ENCODE measurements around the gene ZMYND15. TPM values are rescaled to one million over a fixed set of nuclear protein-coding genes. Genes with fewer than 3 reads are reported as not detected.

The ZMYND15 gene
- total and polyA plus RNA-seq, 2 of the 4 experiments (the other 2 are of a cell fraction): 0.07 TPM; not detected in 1

DNA sequence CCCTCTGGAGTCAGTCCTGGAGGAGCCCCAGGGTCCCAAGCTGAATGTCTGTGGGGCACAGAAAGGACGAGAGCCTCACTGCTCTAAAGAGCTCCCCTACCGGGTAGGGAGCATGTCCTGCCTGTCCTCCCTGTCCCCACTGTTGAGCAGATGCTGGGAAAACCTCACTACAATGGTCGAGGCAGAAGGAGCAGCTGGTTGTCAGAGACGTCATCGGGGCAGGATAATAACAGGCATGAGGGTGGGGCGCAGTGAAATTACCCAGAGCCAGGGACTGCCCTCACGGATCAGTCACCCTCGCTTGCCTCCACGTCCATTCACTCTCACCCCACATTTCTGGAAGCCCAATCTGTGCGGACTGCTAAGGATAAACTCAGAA, 32.6 kb downstream of the ZMYND15 start:
- POLR2A ChIA-PET (ENCODE audit: unreplicated experiment): no interaction called here
- dilution Hi-C loops (cut with HindIII; ENCODE audit: low sequenced_read_pairs, unreplicated experiment): no loop called here
- CTCF ChIA-PET: no interaction called here

More for the DNA sequence above, 32.6 kb downstream of the ZMYND15 start:
- Histone ChIP-seq H2AK5ac (ENCODE audit: low read depth, low read length) (no peak overlapping the region), H3K4me1 (ENCODE audit: control insufficient read depth, insufficient read depth, low read length) (no peaks in the 10 kb centered on the region), H4K5ac (ENCODE audit: low read depth, low read length) (no peak overlapping the region), H3K36me3 (ENCODE audit: control insufficient read depth, insufficient read depth, low read length) (no peaks in the 10 kb centered on the region), H4K91ac (ENCODE audit: insufficient read depth, low read depth, low read length) (no peak overlapping the region), H3K79me1 (ENCODE audit: low read depth in 1 of 2, low read length in 2 of 2) (no peaks in the 10 kb centered on the region), H3K4me2 (ENCODE audit: low read depth, low read length) (no peak overlapping the region), H3K56ac (ENCODE audit: extremely low read depth, insufficient read depth, low read length) (no peak overlapping the region), H3K4ac (ENCODE audit: low read depth, low read length) (no peak overlapping the region), H4K20me1 (ENCODE audit: insufficient read depth, low read length) (no peaks in the 10 kb centered on the region; the same call in 1 of the 2 replicates), H3K27me3 (ENCODE audit: control insufficient read depth, insufficient read depth, low read length) (peaks cover 31% of the 10 kb centered on the region), H3K14ac (replicated peaks; ENCODE audit: low read depth, low read length) (no peak overlapping the region), H3K18ac (ENCODE audit: low read depth, low read length) (no peak overlapping the region), H4K8ac (ENCODE audit: low read depth in 2 of 2, low read length in 2 of 2) (no peak overlapping the region), H2BK5ac (ENCODE audit: low read depth, low read length, poor library complexity, severe bottlenecking) (no peak overlapping the region), H2BK120ac (ENCODE audit: low read depth, low read length) (no peak overlapping the region), H2BK20ac (ENCODE audit: low read depth, low read length) (no peak overlapping the region), H3K4me3 (ENCODE audit: insufficient read depth, low read depth, low read length) (no peak overlapping the region), H3K9me1 (ENCODE audit: insufficient read depth, low read length) (no peaks in the 10 kb centered on the region), H3K27ac (ENCODE audit: insufficient read depth, low read length) (no peak overlapping the region), H3K9me3 (ENCODE audit: control insufficient read depth, insufficient read depth, low read length) (no peaks in the 10 kb centered on the region), H2AK9ac (replicated peaks; ENCODE audit: low read depth, low read length, poor library complexity) (peak overlapping the region; percentile 82), H3K9ac (ENCODE audit: low read depth, low read length) (no peak overlapping the region), H2BK15ac (ENCODE audit: low read depth, low read length) (no peak overlapping the region), H2AFZ (replicated peaks; ENCODE audit: low read length, poor library complexity) (peak overlapping the region; percentile 43), H3K23ac (ENCODE audit: low read depth, low read length) (no peak overlapping the region)
- intact Hi-C loops (cut with micrococcal nuclease) (no loop called here), in situ Hi-C loops (cut with MboI; ENCODE audit: low sequenced_read_pairs) (no loop called here)
- TF ChIP-seq CHD1 (IDR thresholded peaks at IDR 0.05; ENCODE audit: low read depth, low read length) (no peak), RCOR1 (IDR thresholded peaks at IDR 0.05; ENCODE audit: insufficient replicate concordance, low read length) (no peak), CEBPB (IDR thresholded peaks at IDR 0.05; ENCODE audit: low read depth, low read length) (no peak), BHLHE40 (IDR thresholded peaks at IDR 0.05; ENCODE audit: low read depth, low read length) (no peak), MXI1 (IDR thresholded peaks at IDR 0.05; ENCODE audit: borderline replicate concordance, low read depth, low read length) (no peak), MAFK (IDR thresholded peaks at IDR 0.05; ENCODE audit: low read depth, low read length) (no peak), POLR2A (IDR thresholded peaks at IDR 0.05; ENCODE audit: low read depth, low read length) (no peak), RAD21 (IDR thresholded peaks at IDR 0.05; ENCODE audit: low read length) (no peak), RFX5 (IDR thresholded peaks at IDR 0.05; ENCODE audit: low read depth, low read length) (no peak), NFE2L2 (IDR thresholded peaks at IDR 0.05; ENCODE audit: low read depth, low read length) (no peak), MAZ (IDR thresholded peaks at IDR 0.05; ENCODE audit: borderline replicate concordance, low read depth, low read length) (no peak), SMC3 (IDR thresholded peaks at IDR 0.05; ENCODE audit: low read depth, low read length) (no peak), FOS (IDR thresholded peaks at IDR 0.05; ENCODE audit: low read depth, low read length) (no peak)
- TF ChIP-seq, protein P1, sequence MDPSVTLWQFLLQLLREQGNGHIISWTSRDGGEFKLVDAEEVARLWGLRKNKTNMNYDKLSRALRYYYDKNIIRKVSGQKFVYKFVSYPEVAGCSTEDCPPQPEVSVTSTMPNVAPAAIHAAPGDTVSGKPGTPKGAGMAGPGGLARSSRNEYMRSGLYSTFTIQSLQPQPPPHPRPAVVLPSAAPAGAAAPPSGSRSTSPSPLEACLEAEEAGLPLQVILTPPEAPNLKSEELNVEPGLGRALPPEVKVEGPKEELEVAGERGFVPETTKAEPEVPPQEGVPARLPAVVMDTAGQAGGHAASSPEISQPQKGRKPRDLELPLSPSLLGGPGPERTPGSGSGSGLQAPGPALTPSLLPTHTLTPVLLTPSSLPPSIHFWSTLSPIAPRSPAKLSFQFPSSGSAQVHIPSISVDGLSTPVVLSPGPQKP (IDR thresholded peaks at IDR 0.05; ENCODE audit: borderline replicate concordance, low read depth, low read length): no peak
- TF ChIP-seq, protein P2, sequence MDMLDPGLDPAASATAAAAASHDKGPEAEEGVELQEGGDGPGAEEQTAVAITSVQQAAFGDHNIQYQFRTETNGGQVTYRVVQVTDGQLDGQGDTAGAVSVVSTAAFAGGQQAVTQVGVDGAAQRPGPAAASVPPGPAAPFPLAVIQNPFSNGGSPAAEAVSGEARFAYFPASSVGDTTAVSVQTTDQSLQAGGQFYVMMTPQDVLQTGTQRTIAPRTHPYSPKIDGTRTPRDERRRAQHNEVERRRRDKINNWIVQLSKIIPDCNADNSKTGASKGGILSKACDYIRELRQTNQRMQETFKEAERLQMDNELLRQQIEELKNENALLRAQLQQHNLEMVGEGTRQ (IDR thresholded peaks at IDR 0.05; ENCODE audit: low read depth, low read length): no peak
- TF ChIP-seq, protein P3, sequence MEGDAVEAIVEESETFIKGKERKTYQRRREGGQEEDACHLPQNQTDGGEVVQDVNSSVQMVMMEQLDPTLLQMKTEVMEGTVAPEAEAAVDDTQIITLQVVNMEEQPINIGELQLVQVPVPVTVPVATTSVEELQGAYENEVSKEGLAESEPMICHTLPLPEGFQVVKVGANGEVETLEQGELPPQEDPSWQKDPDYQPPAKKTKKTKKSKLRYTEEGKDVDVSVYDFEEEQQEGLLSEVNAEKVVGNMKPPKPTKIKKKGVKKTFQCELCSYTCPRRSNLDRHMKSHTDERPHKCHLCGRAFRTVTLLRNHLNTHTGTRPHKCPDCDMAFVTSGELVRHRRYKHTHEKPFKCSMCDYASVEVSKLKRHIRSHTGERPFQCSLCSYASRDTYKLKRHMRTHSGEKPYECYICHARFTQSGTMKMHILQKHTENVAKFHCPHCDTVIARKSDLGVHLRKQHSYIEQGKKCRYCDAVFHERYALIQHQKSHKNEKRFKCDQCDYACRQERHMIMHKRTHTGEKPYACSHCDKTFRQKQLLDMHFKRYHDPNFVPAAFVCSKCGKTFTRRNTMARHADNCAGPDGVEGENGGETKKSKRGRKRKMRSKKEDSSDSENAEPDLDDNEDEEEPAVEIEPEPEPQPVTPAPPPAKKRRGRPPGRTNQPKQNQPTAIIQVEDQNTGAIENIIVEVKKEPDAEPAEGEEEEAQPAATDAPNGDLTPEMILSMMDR (conservative IDR thresholded peaks at IDR 0.05; ENCODE audit: low read depth, low read length): no peak
- DNase-seq (no peak), ATAC-seq (ENCODE audit: low read depth) (no peak)
- BruUV-seq (replicated peaks): no TSS peak
- no CpG with 5 or more reads among the region's 10 CpGs for WGBS, 2 experiments (ENCODE audit: extremely low coverage in 2 of 2, insufficient read length in 1 of 2)
